ENCODE results near the gene TMEM135. TPM values are rescaled to one million over a fixed set of nuclear protein-coding genes. Genes with fewer than 3 reads are reported as not detected.

TMEM135 gene
- total RNA-seq, 4 donors from 2014 or later, result 13.1 to 123 (median 19.1) TPM

DNA sequence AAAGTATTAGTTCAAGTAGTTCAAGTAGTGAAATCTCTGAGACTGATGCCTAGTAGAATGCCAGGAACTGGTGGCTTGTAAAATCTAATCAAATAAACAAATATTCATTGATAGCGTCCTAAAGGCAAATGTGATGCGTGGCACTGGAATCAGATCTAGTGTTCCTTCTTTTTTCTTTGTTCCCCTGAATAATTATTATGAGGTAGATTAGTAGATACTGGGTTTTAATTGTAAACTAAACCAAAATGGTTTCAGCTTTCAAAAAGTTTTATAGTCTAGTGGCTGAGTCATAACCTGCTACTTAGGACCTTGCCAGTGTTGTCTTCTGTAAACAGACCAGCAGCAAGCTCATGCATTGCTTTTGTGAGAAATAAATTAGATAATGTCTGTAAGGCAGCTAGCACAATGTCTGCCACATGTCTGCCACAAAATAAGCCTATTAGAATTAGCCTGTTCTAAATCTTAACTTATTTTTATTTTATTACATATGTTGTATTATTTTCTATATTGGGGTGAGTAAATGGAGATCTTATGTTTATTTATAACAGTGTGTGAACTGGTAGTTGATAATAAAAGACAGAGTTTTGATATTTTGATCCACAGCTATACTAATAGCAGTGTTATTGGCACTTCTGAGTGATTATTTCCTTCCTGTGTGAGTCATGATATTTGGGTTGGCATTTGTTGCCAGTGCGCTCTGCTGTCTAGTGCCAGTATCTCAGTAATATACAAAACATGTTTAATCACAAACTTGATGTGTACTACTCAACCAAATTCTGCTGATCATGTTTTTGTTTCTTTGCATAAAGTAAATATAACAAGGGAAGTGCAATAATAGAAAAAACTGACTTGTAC lies 135.7 kb downstream of the TMEM135 start:
- Histone ChIP-seq H3K27me3 (no peaks in the 10 kb centered on the region), H3K36me3 (peaks cover 0 to 4% (median 1%) of the 10 kb centered on the region in 4 donors), H3K4me1 (peaks cover 0 to 14% (median 11%) of the 10 kb centered on the region in 4 donors), H3K27ac (no peak overlapping the region), H3K4me3 (no peak overlapping the region), H3K9me3 (no peaks in the 10 kb centered on the region)
- intact Hi-C loops (cut with DNase I; ENCODE audit: low total_unique reads), result no loop called here
- no peak for DNase-seq
- WGBS, 2 donors (ENCODE audit: low coverage in 1 of 2), result 67 to 74% methylated on average over 2 to 3 of the region's 3 CpGs
- in situ Hi-C loops (cut with MboI; ENCODE audit: low pct_ligation_motif_present in 1 of 4, low pct_unique_long_range_greater_than_20kb in 1 of 4, low sequenced_read_pairs in 3 of 4), result no loop called here
- TF ChIP-seq, protein P1, sequence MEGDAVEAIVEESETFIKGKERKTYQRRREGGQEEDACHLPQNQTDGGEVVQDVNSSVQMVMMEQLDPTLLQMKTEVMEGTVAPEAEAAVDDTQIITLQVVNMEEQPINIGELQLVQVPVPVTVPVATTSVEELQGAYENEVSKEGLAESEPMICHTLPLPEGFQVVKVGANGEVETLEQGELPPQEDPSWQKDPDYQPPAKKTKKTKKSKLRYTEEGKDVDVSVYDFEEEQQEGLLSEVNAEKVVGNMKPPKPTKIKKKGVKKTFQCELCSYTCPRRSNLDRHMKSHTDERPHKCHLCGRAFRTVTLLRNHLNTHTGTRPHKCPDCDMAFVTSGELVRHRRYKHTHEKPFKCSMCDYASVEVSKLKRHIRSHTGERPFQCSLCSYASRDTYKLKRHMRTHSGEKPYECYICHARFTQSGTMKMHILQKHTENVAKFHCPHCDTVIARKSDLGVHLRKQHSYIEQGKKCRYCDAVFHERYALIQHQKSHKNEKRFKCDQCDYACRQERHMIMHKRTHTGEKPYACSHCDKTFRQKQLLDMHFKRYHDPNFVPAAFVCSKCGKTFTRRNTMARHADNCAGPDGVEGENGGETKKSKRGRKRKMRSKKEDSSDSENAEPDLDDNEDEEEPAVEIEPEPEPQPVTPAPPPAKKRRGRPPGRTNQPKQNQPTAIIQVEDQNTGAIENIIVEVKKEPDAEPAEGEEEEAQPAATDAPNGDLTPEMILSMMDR (IDR thresholded peaks at IDR 0.05), result no peak
- TF ChIP-seq POLR2A (IDR thresholded peaks at IDR 0.05) (no peak), EP300 (IDR thresholded peaks at IDR 0.05; ENCODE audit: low read depth) (no peak), POLR2AphosphoS5 (IDR thresholded peaks at IDR 0.05) (no peak)

DNA sequence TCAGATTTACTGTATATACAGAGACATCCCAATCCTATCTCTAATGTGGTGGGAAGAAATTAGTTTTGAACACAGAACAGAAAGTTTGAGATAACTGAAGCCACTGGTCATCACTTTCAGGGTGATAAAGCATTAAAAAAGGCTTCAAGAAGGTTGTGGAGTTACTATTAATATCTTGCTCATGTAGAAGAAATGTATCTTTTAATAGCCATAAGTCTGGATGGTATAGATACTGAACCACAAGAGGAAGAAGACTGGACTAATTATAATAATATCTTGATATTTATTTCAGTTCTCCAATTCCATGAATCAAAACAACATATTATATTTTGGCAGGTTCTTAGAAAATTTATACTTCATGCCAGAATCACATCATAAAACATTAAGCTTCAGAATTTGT lies 137.1 kb downstream of the TMEM135 start:
- Histone ChIP-seq H3K9me3 (no peaks in the 10 kb centered on the region), H3K27me3 (no peaks in the 10 kb centered on the region), H3K36me3 (peaks cover 0 to 5% (median 2%) of the 10 kb centered on the region in 4 donors), H3K27ac (no peak overlapping the region), H3K4me3 (no peak overlapping the region), H3K4me1 (peaks cover 0 to 14% (median 11%) of the 10 kb centered on the region in 4 donors)
- DNase-seq, result no peak
- in situ Hi-C loops (cut with MboI; ENCODE audit: low pct_ligation_motif_present in 1 of 4, low pct_unique_long_range_greater_than_20kb in 1 of 4, low sequenced_read_pairs in 3 of 4), result no loop called here
- TF ChIP-seq, protein P1 (IDR thresholded peaks at IDR 0.05), result no peak
- TF ChIP-seq POLR2A (IDR thresholded peaks at IDR 0.05) (no peak), POLR2AphosphoS5 (IDR thresholded peaks at IDR 0.05) (no peak), EP300 (IDR thresholded peaks at IDR 0.05; ENCODE audit: low read depth) (no peak)
- intact Hi-C loops (cut with DNase I; ENCODE audit: low total_unique reads), result no loop called here

DNA sequence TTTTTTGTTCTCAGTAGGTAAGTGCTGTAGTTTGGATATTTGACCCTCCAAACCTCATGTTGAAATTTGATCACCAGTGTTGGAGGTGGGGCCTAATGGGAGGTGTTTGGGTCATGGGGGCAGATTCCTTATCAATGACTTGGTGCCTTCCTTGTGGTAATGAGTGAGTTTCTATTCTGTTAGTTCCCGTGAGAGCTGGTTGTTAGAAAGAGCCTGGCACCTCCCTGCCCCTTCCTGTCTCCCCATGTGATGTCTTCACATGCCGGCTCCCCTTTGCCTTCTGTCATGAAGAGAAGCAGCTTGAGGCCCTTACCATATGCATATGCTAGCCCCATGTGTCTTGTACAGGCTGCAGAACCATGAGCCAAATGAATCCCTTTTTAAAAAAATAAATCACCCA lies 138.3 kb downstream of the TMEM135 start:
- H3K4me3 ChIP-seq, result no peak overlapping the region
- in situ Hi-C loops (cut with MboI; ENCODE audit: low pct_ligation_motif_present in 1 of 4, low pct_unique_long_range_greater_than_20kb in 1 of 4, low sequenced_read_pairs in 3 of 4), result no loop called here

DNA sequence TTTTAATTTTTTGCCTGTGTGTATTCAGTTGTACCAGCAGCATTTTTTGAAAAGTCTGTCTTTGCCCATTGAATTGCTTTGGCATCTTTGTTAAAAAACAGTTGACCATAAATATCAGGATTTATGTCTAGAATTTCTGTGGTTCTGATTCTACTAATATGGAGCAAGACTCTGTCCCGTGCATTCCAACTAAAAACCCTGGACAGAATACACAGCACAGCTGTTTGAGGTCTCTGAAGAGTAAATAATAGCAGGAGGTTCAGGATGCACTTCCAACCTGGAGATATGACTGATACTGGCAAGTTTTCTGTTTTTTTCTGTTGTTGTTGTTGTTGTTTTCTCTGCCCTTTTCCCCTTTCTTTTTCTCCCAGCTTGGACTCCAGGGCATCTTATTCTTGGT lies 141.9 kb downstream of the TMEM135 start:
- no peak for DNase-seq
- WGBS, 2 donors (ENCODE audit: low coverage in 1 of 2), result 71 to 84% methylated on average over 1 of the region's 1 CpG
- Histone ChIP-seq H3K27me3 (no peaks in the 10 kb centered on the region), H3K27ac (no peak overlapping the region), H3K9me3 (no peaks in the 10 kb centered on the region), H3K36me3 (peaks cover 0 to 5% (median 2%) of the 10 kb centered on the region in 4 donors), H3K4me3 (no peak overlapping the region), H3K4me1 (peaks cover 0 to 9% (median 0%) of the 10 kb centered on the region in 4 donors)
- TF ChIP-seq EP300 (IDR thresholded peaks at IDR 0.05; ENCODE audit: low read depth), result no peak
- TF ChIP-seq POLR2AphosphoS5 (IDR thresholded peaks at IDR 0.05), result no peak
- TF ChIP-seq POLR2A (IDR thresholded peaks at IDR 0.05), result no peak
- TF ChIP-seq, protein P1 (IDR thresholded peaks at IDR 0.05), result no peak
- in situ Hi-C loops (cut with MboI; ENCODE audit: low pct_ligation_motif_present in 1 of 4, low pct_unique_long_range_greater_than_20kb in 1 of 4, low sequenced_read_pairs in 3 of 4) (no loop called here), intact Hi-C loops (cut with DNase I; ENCODE audit: low total_unique reads) (no loop called here)

More for the DNA sequence above, 138.3 kb downstream of the TMEM135 start:
- Histone ChIP-seq H3K36me3 (peaks cover 0 to 5% (median 2%) of the 10 kb centered on the region in 4 donors), H3K27ac (no peak overlapping the region), H3K27me3 (no peaks in the 10 kb centered on the region), H3K9me3 (no peaks in the 10 kb centered on the region), H3K4me1 (peaks cover 0 to 17% (median 12%) of the 10 kb centered on the region in 4 donors)
- no peak for DNase-seq
- TF ChIP-seq EP300 (IDR thresholded peaks at IDR 0.05; ENCODE audit: low read depth) (no peak), POLR2A (IDR thresholded peaks at IDR 0.05) (no peak), POLR2AphosphoS5 (IDR thresholded peaks at IDR 0.05) (no peak)
- TF ChIP-seq, protein P1 (IDR thresholded peaks at IDR 0.05), result no peak
- WGBS, 2 donors (ENCODE audit: low coverage in 1 of 2), result 90 to 100% methylated on average over 2 of the region's 2 CpGs
- intact Hi-C loops (cut with DNase I; ENCODE audit: low total_unique reads), result no loop called here

Data from transverse colon (tissue), 4 donors.